Mucosa of gallbladder (tissue), 1 donor: ENCODE data around the gene C5orf58. TPM values are rescaled to one million over a fixed set of nuclear protein-coding genes. Genes with fewer than 3 reads are reported as not detected.
A peak's percentile ranks its signal among the peaks of the same experiment; 100 is the strongest.
"Not testable (repeated sequence)": the region's sequence is repeated elsewhere in the genome, so short reads cannot be mapped to it uniquely, and the experiment has no call there.

Experiments used
- DNase-seq: peaks from one replicate; pipeline ENCODE4 v3.0.0-alpha.2; 2020; ENCODE audit warnings: low spot score
- total RNA-seq: library from RNA; stranded (reverse); gene quantifications from one replicate; pipeline ENCODE4 v1.2.1, GENCODE V29; 2021
- donor health status: DM: no; HTN: no; CAD: no.

Gene C5orf58
- total RNA-seq, 1 donor from 2014 or later: 0.52 TPM

GRCh38 chr5:170223906-170224305, 8.9 kb upstream of the C5orf58 start:
- no peak for DNase-seq

- peak; percentile 81 for DNase-seq
Measured at GRCh38 chr5:170225326-170226128, 7.3 kb upstream of the C5orf58 start.

GRCh38 chr5:170226129-170226615, 6.6 kb upstream of the C5orf58 start:
- no peak for DNase-seq

- no peak for DNase-seq
Measured at GRCh38 chr5:170226661-170227060, 6.1 kb upstream of the C5orf58 start.

GRCh38 chr5:170228762-170229435, 3.9 kb upstream of the C5orf58 start:
- DNase-seq: no peak

- no peak for DNase-seq
Measured at GRCh38 chr5:170233358-170233892, 640 bp downstream of the C5orf58 start.

GRCh38 chr5:170235876-170236864, 3.4 kb downstream of the C5orf58 start:
- DNase-seq: no peak

GRCh38 chr5:170238456-170239196, 5.8 kb downstream of the C5orf58 start:
- no peak for DNase-seq

- DNase-seq: not testable (repeated sequence)
Measured at GRCh38 chr5:170245436-170245835, 12.7 kb downstream of the C5orf58 start.

GRCh38 chr5:170246126-170246870, 13.5 kb downstream of the C5orf58 start:
- DNase-seq: no peak

- no peak for DNase-seq
Measured at GRCh38 chr5:170247363-170247762, 14.6 kb downstream of the C5orf58 start.

- no peak for DNase-seq
Measured at GRCh38 chr5:170248172-170248930, 15.6 kb downstream of the C5orf58 start.

- DNase-seq: not testable (repeated sequence)
Measured at GRCh38 chr5:170248931-170249227, 16.1 kb downstream of the C5orf58 start.

GRCh38 chr5:170249355-170249754, 16.6 kb downstream of the C5orf58 start:
- no peak for DNase-seq

- no peak for DNase-seq
Measured at GRCh38 chr5:170250810-170251317, 18.1 kb downstream of the C5orf58 start.

GRCh38 chr5:170251462-170251861, 18.7 kb downstream of the C5orf58 start:
- DNase-seq: no peak

- no peak for DNase-seq
Measured at GRCh38 chr5:170252109-170252508, 19.3 kb downstream of the C5orf58 start.

GRCh38 chr5:170252720-170253350, 20.1 kb downstream of the C5orf58 start:
- no peak for DNase-seq

- no peak for DNase-seq
Measured at GRCh38 chr5:170254056-170254455, 21.3 kb downstream of the C5orf58 start.
